Activated naive CD4-positive, alpha-beta T cell treated with anti-CD3 and anti-CD28 coated beads, Interleukin-2, amount 10 ng/mL, durations not matched to agents 7 days and 5 days (primary cell): Measurements from ENCODE around the gene ADCY10.
"Not testable (repeated sequence)": the region's sequence is repeated elsewhere in the genome, so short reads cannot be mapped to it uniquely, and the experiment has no call there.

Source experiments
- CTCF ChIA-PET: fragments of 350-600 bp; sonication (Branson Sonifier 250); formaldehyde crosslinking; loops from one replicate; lab custom pipeline; 2021; ENCODE audit warnings: antibody characterized with exemption; lab: Charles Lee
- DNase-seq: peaks from one replicate; pipeline ENCODE4 v3.0.0-alpha.2; 2020
- H3K27ac Mint-ChIP-seq: one replicate; pipeline ENCODE4 v1.8.0; 2021; ENCODE audit warnings: mild to moderate bottlenecking, moderate library complexity, mixed read lengths
- H3K27me3 Mint-ChIP-seq: one replicate; pipeline ENCODE4 v1.8.0; 2021; ENCODE audit warnings: mild to moderate bottlenecking, mixed read lengths
- H3K36me3 Mint-ChIP-seq: one replicate; pipeline ENCODE4 v1.8.0; 2021; ENCODE audit warnings: mixed read lengths
- H3K4me1 Mint-ChIP-seq: one replicate; pipeline ENCODE4 v1.8.0; 2021; ENCODE audit warnings: mixed read lengths
- H3K4me3 Mint-ChIP-seq: one replicate; pipeline ENCODE4 v1.8.0; 2021; ENCODE audit warnings: mild to moderate bottlenecking, moderate library complexity, mixed read lengths
- H3K9me3 Mint-ChIP-seq: one replicate; pipeline ENCODE4 v1.8.0; 2021; ENCODE audit warnings: mixed read lengths

The ADCY10 gene

GRCh38 chr1:167935216-167936067 lies 21.5 kb upstream of the ADCY10 start:
- H3K4me1 Mint-ChIP-seq: peaks cover 31% of the 10 kb centered on the region
- CTCF ChIA-PET: interaction anchor here (1.0 to 3.2 kb wide), 6 partner anchors 131 to 299 kb away, joined by 3 to 16 read pairs (median 3); no protein-coding TSS in a partner anchor
- H3K27ac Mint-ChIP-seq: peak overlapping the region; percentile 92
- no peaks in the 10 kb centered on the region for H3K27me3 Mint-ChIP-seq
- peak; percentile 59 for DNase-seq
- no peaks in the 10 kb centered on the region for H3K9me3 Mint-ChIP-seq
- peaks cover 2% of the 10 kb centered on the region for H3K36me3 Mint-ChIP-seq
- peak overlapping the region; percentile 81 for H3K4me3 Mint-ChIP-seq

GRCh38 chr1:167934426-167935215 lies 20.7 kb upstream of the ADCY10 start:
- Mint-ChIP-seq H3K36me3 (peaks cover 2% of the 10 kb centered on the region), H3K27ac (peak overlapping the region; percentile 92), H3K4me3 (peak overlapping the region; percentile 81), H3K4me1 (peaks cover 31% of the 10 kb centered on the region), H3K27me3 (no peaks in the 10 kb centered on the region), H3K9me3 (no peaks in the 10 kb centered on the region)
- DNase-seq: no peak
- CTCF ChIA-PET: interaction anchor here (0.8 to 3.2 kb wide), 3 partner anchors 148 to 149 kb away, joined by 3 to 16 read pairs (median 3); no protein-coding TSS in a partner anchor

- DNase-seq: no peak
- peaks cover 29% of the 10 kb centered on the region for H3K4me1 Mint-ChIP-seq
- H3K27ac Mint-ChIP-seq: no peak overlapping the region
- H3K9me3 Mint-ChIP-seq: no peaks in the 10 kb centered on the region
- peaks cover 2% of the 10 kb centered on the region for H3K36me3 Mint-ChIP-seq
- peak overlapping the region; percentile 81 for H3K4me3 Mint-ChIP-seq
- CTCF ChIA-PET: interaction anchor here (0.8 kb wide), 1 partner anchor 149 kb away, joined by 3 read pairs; no protein-coding TSS in a partner anchor
- H3K27me3 Mint-ChIP-seq: no peaks in the 10 kb centered on the region
Observed at GRCh38 chr1:167933788-167934187, 19.9 kb upstream of the ADCY10 start.

GRCh38 chr1:167929725-167930124 lies 15.8 kb upstream of the ADCY10 start:
- no peaks in the 10 kb centered on the region for H3K36me3 Mint-ChIP-seq
- H3K4me1 Mint-ChIP-seq: peaks cover 17% of the 10 kb centered on the region
- no peaks in the 10 kb centered on the region for H3K9me3 Mint-ChIP-seq
- CTCF ChIA-PET: no interaction called here
- no peaks in the 10 kb centered on the region for H3K27me3 Mint-ChIP-seq
- no peak overlapping the region for H3K27ac Mint-ChIP-seq
- DNase-seq: no peak
- no peak overlapping the region for H3K4me3 Mint-ChIP-seq

GRCh38 chr1:167928919-167929318 lies 15.0 kb upstream of the ADCY10 start:
- H3K9me3 Mint-ChIP-seq, H3K27ac Mint-ChIP-seq, DNase-seq, CTCF ChIA-PET, H3K4me3 Mint-ChIP-seq, H3K27me3 Mint-ChIP-seq, H3K36me3 Mint-ChIP-seq, H3K4me1 Mint-ChIP-seq: not testable (repeated sequence)

GRCh38 chr1:167928457-167928852 lies 14.5 kb upstream of the ADCY10 start:
- Mint-ChIP-seq H3K4me1 (peaks cover 5% of the 10 kb centered on the region), H3K4me3 (no peak overlapping the region), H3K27ac (no peak overlapping the region), H3K9me3 (no peaks in the 10 kb centered on the region), H3K36me3 (no peaks in the 10 kb centered on the region), H3K27me3 (no peaks in the 10 kb centered on the region)
- no peak for DNase-seq
- CTCF ChIA-PET: interaction anchor here (1.4 kb wide), 1 partner anchor 154 kb away, joined by 5 read pairs; no protein-coding TSS in a partner anchor

GRCh38 chr1:167927046-167927754 lies 13.3 kb upstream of the ADCY10 start:
- no peaks in the 10 kb centered on the region for H3K27me3 Mint-ChIP-seq
- H3K4me1 Mint-ChIP-seq: peaks cover 2% of the 10 kb centered on the region
- CTCF ChIA-PET: interaction anchor here (1.4 kb wide), 1 partner anchor 155 kb away, joined by 5 read pairs; no protein-coding TSS in a partner anchor
- no peak for DNase-seq
- H3K9me3 Mint-ChIP-seq: no peaks in the 10 kb centered on the region
- H3K4me3 Mint-ChIP-seq: no peak overlapping the region
- H3K27ac Mint-ChIP-seq: no peak overlapping the region
- H3K36me3 Mint-ChIP-seq: peaks cover 4% of the 10 kb centered on the region

GRCh38 chr1:167926486-167926997 lies 12.6 kb upstream of the ADCY10 start:
- H3K36me3 Mint-ChIP-seq: peaks cover 4% of the 10 kb centered on the region
- CTCF ChIA-PET: no interaction called here
- no peaks in the 10 kb centered on the region for H3K9me3 Mint-ChIP-seq
- no peak overlapping the region for H3K4me3 Mint-ChIP-seq
- peaks cover 2% of the 10 kb centered on the region for H3K4me1 Mint-ChIP-seq
- no peak overlapping the region for H3K27ac Mint-ChIP-seq
- no peaks in the 10 kb centered on the region for H3K27me3 Mint-ChIP-seq
- DNase-seq: no peak

- no peaks in the 10 kb centered on the region for H3K27me3 Mint-ChIP-seq
- DNase-seq: no peak
- H3K4me1 Mint-ChIP-seq: no peaks in the 10 kb centered on the region
- no peak overlapping the region for H3K4me3 Mint-ChIP-seq
- H3K27ac Mint-ChIP-seq: no peak overlapping the region
- no peaks in the 10 kb centered on the region for H3K9me3 Mint-ChIP-seq
- H3K36me3 Mint-ChIP-seq: peaks cover 4% of the 10 kb centered on the region
- CTCF ChIA-PET: no interaction called here
Observed at GRCh38 chr1:167924543-167925231, 10.8 kb upstream of the ADCY10 start.

GRCh38 chr1:167924102-167924501 lies 10.2 kb upstream of the ADCY10 start:
- H3K36me3 Mint-ChIP-seq: peaks cover 6% of the 10 kb centered on the region

GRCh38 chr1:167923324-167924056 lies 9.6 kb upstream of the ADCY10 start:
- H3K4me1 Mint-ChIP-seq: no peaks in the 10 kb centered on the region
- DNase-seq: no peak
- no peak overlapping the region for H3K4me3 Mint-ChIP-seq
- CTCF ChIA-PET: no interaction called here
- H3K36me3 Mint-ChIP-seq: peaks cover 6% of the 10 kb centered on the region
- no peaks in the 10 kb centered on the region for H3K9me3 Mint-ChIP-seq
- no peaks in the 10 kb centered on the region for H3K27me3 Mint-ChIP-seq
- no peak overlapping the region for H3K27ac Mint-ChIP-seq

More at GRCh38 chr1:167924102-167924501, 10.2 kb upstream of the ADCY10 start:
- Mint-ChIP-seq H3K4me1 (no peaks in the 10 kb centered on the region), H3K4me3 (no peak overlapping the region), H3K27me3 (no peaks in the 10 kb centered on the region), H3K9me3 (no peaks in the 10 kb centered on the region), H3K27ac (no peak overlapping the region)
- CTCF ChIA-PET: no interaction called here
- DNase-seq: no peak

- Mint-ChIP-seq H3K27me3 (no peaks in the 10 kb centered on the region), H3K4me1 (no peaks in the 10 kb centered on the region), H3K36me3 (peaks cover 10% of the 10 kb centered on the region), H3K9me3 (no peaks in the 10 kb centered on the region), H3K4me3 (no peak overlapping the region), H3K27ac (no peak overlapping the region)
- no peak for DNase-seq
- CTCF ChIA-PET: no interaction called here
Observed at GRCh38 chr1:167922611-167923074, 8.7 kb upstream of the ADCY10 start.
